CD14-positive monocyte (primary cell): ENCODE data around the gene DALRD3. TPM values are rescaled to one million over a fixed set of nuclear protein-coding genes. Genes with fewer than 3 reads are reported as not detected.

Experiments used
- DNase-seq, 3 donors: peaks; one replicate each; pipeline ENCODE4 v3.0.0-alpha.2; 2011 to 2022
- H2AFZ ChIP-seq: 2 replicates; pipeline ENCODE4 v1.6.0; 2012; ENCODE audit warnings: mild to moderate bottlenecking, low read depth, low read length, inconsistent platforms; ENCODE audit not compliant: insufficient read depth, poor library complexity, severe bottlenecking
- H3K27ac ChIP-seq, 2 donors: 1 replicate in 1 of 2; 2 replicates in 1 of 2; pipeline ENCODE4 v1.5.1; 2012 to 2013; ENCODE audit warnings: low read length in 2 of 2, control low read depth in 1 of 2, inconsistent platforms in 1 of 2, low read depth in 1 of 2, mild to moderate bottlenecking in 1 of 2
- H3K27me3 ChIP-seq, 2 donors: one replicate each; pipeline versions ENCODE4 v1.6.0 to v1.6.1; 2011 to 2013; ENCODE audit warnings: low read length in 2 of 2; ENCODE audit not compliant: control insufficient read depth in 2 of 2, insufficient read depth in 2 of 2
- H3K36me3 ChIP-seq, 2 donors: replicated peaks in 1 of 2; 1 replicate in 1 of 2; 2 replicates in 1 of 2; pipeline versions ENCODE4 v1.5.1 to v1.6.1; 2012 to 2013; ENCODE audit warnings: low read length in 2 of 2, control low read depth in 1 of 2, inconsistent platforms in 1 of 2, mild to moderate bottlenecking in 1 of 2; ENCODE audit not compliant: insufficient read depth in 2 of 2, control insufficient read depth in 1 of 2
- H3K4me1 ChIP-seq, 2 donors: 1 replicate in 1 of 2; 2 replicates in 1 of 2; pipeline versions ENCODE4 v1.5.1 to v1.6.1; 2012 to 2013; ENCODE audit warnings: low read length in 2 of 2, control low read depth in 1 of 2, inconsistent platforms in 1 of 2, mild to moderate bottlenecking in 1 of 2, moderate library complexity in 1 of 2; ENCODE audit not compliant: insufficient read depth in 2 of 2, control insufficient read depth in 1 of 2
- H3K4me2 ChIP-seq: replicated peaks from 2 replicates; pipeline ENCODE3; 2012; ENCODE audit warnings: low read length, moderate library complexity, mild to moderate bottlenecking; ENCODE audit not compliant: poor library complexity, severe bottlenecking; ENCODE audit errors: extremely low read depth
- H3K4me3 ChIP-seq, 3 experiments: fragments of 200-600 bp in 1 of 3; sonication (generic) in 1 of 3; replicated peaks in 1 of 3; 1 replicate in 2 of 3; 2 replicates in 1 of 3; pipeline ENCODE4 v1.5.1; 2011 to 2013; ENCODE audit warnings: low read length in 3 of 3, mild to moderate bottlenecking in 3 of 3, control low read depth in 2 of 3, low read depth in 2 of 3, inconsistent platforms in 1 of 3, moderate library complexity in 1 of 3
- H3K79me2 ChIP-seq: 2 replicates; pipeline ENCODE4 v1.6.0; 2012; ENCODE audit warnings: mild to moderate bottlenecking, control low read depth, inconsistent platforms, low read length, moderate library complexity; ENCODE audit not compliant: insufficient read depth
- H3K9ac ChIP-seq: 2 replicates; pipeline ENCODE4 v1.6.0; 2017; ENCODE audit warnings: low read length, mild to moderate bottlenecking; ENCODE audit not compliant: insufficient read depth, poor library complexity, severe bottlenecking
- H3K9me3 ChIP-seq, 2 donors: replicated peaks in 1 of 2; 1 replicate in 1 of 2; 2 replicates in 1 of 2; pipeline versions ENCODE4 v1.5.1 to v1.6.1; 2012 to 2013; ENCODE audit warnings: low read length in 2 of 2, control low read depth in 1 of 2; ENCODE audit not compliant: control insufficient read depth in 1 of 2, insufficient read depth in 1 of 2
- H4K20me1 ChIP-seq: 2 replicates; pipeline ENCODE4 v1.6.0; 2012; ENCODE audit warnings: mild to moderate bottlenecking, low read length, control low read depth, moderate library complexity; ENCODE audit not compliant: insufficient read depth
- H3K27ac Mint-ChIP-seq, 7 donors: one replicate each; pipeline ENCODE4 v1.8.0; 2020; ENCODE audit warnings: mild to moderate bottlenecking in 7 of 7, mixed read lengths in 7 of 7, moderate library complexity in 6 of 7, inconsistent platforms in 2 of 7
- H3K27me3 Mint-ChIP-seq, 3 donors: one replicate each; pipeline ENCODE4 v1.8.0; 2021 to 2022; ENCODE audit warnings: low read depth in 3 of 3, mild to moderate bottlenecking in 3 of 3, mixed read lengths in 3 of 3, moderate library complexity in 3 of 3, inconsistent platforms in 1 of 3
- H3K36me3 Mint-ChIP-seq, 2 donors: one replicate each; pipeline ENCODE4 v1.8.0; 2020; ENCODE audit warnings: mixed read lengths in 2 of 2, inconsistent platforms in 1 of 2, mild to moderate bottlenecking in 1 of 2
- H3K4me1 Mint-ChIP-seq: one replicate; pipeline ENCODE4 v1.8.0; 2020; ENCODE audit warnings: mild to moderate bottlenecking, mixed read lengths
- H3K4me3 Mint-ChIP-seq, 2 donors: one replicate each; pipeline ENCODE4 v1.8.0; 2020; ENCODE audit warnings: mild to moderate bottlenecking in 2 of 2, mixed read lengths in 2 of 2, moderate library complexity in 1 of 2
- H3K9me3 Mint-ChIP-seq, 7 donors: one replicate each; pipeline ENCODE4 v1.8.0; 2020 to 2022; ENCODE audit warnings: mixed read lengths in 7 of 7, mild to moderate bottlenecking in 6 of 7, moderate library complexity in 6 of 7, inconsistent platforms in 2 of 7
- CTCF ChIP-seq: fragments of 200-600 bp; IDR thresholded peaks from one replicate; pipeline ENCODE4 v1.8.0; 2022; ENCODE audit warnings: antibody characterized with exemption, mild to moderate bottlenecking
- WGBS: methylation state at CpG from one replicate; pipeline ENCODE4 v1.1.5; 2013; ENCODE audit warnings: missing lambda C conversion rate; ENCODE audit not compliant: insufficient coverage; 5-methylcytosine and 5-hydroxymethylcytosine counted together
- intact Hi-C, 2 donors: fragments of 100-400 bp; cut with micrococcal nuclease; formaldehyde crosslinking; loops; one replicate each; pipeline versions ENCODE4 v1.15.0 to v1.15.1; 2023
- polyA plus RNA-seq, 3 donors: library from polyadenylated mRNA; depleted of rRNA in 1 of 3; unstranded in 2 of 3; stranded (reverse) in 1 of 3; fragments of 300-500 nt in 2 of 3; fragments of >200 nt in 1 of 3; fragmentation: Illumina TruSeq in 2 of 3; gene quantifications; 1 replicate in 2 of 3; 2 replicates in 1 of 3; pipeline ENCODE4 v1.2.3, GENCODE V29; 2012 to 2021

The DALRD3 gene
- polyA plus RNA-seq, 3 donors = 15.0 to 42.1 (median 20.0) TPM

DNA sequence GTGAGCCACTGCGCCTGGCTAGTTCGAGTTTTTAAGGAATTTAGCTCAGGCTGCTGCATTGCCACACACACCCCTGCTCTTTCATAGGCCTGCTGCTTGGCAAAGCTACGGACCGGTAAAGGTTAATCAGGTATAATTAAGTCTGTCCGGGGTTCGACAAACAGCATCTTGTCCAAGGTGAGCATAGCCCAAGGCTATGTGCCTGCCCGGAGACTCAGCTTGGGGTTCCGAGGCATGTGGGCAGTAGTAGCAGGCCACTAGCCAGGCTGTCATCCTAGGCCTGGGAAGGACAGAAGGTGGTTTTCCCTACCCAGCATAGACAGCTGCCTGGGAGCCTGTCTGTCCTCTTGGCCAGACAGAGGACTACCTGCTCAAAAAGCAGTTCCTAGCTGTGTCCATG is 21.7 kb downstream of the DALRD3 start:
- 98% methylated on average over 8 of the region's 8 CpGs for WGBS
- Mint-ChIP-seq H3K4me3 (no peak overlapping the region), H3K27me3 (peaks cover 0 to 1% (median 0%) of the 10 kb centered on the region in 3 donors), H3K4me1 (peaks cover 7% of the 10 kb centered on the region), H3K36me3 (peaks cover 14 to 38% of the 10 kb centered on the region in 2 donors), H3K9me3 (no peaks in the 10 kb centered on the region), H3K27ac (no peak overlapping the region)
- peaks cover 1 to 2% of the 10 kb centered on the region in 2 donors for H3K4me1 ChIP-seq
- H3K4me3 ChIP-seq = no peak overlapping the region
- peaks cover 6 to 26% of the 10 kb centered on the region in 2 donors for H3K36me3 ChIP-seq
- no peak overlapping the region for H2AFZ ChIP-seq
- H3K27ac ChIP-seq = no peak overlapping the region
- peaks cover 8% of the 10 kb centered on the region for H3K79me2 ChIP-seq
- H3K27me3 ChIP-seq = no peaks in the 10 kb centered on the region
- H3K4me2 ChIP-seq = no peak overlapping the region
- H3K9ac ChIP-seq = no peak overlapping the region
- no peaks in the 10 kb centered on the region for H4K20me1 ChIP-seq
- DNase-seq = no peak
- intact Hi-C loops = loop anchor here in 1 of 2 donors (10.0 kb wide), 1 partner anchor 158 kb away; no protein-coding TSS in a partner anchor
- no peaks in the 10 kb centered on the region for H3K9me3 ChIP-seq
- TF ChIP-seq CTCF = no peak

DNA sequence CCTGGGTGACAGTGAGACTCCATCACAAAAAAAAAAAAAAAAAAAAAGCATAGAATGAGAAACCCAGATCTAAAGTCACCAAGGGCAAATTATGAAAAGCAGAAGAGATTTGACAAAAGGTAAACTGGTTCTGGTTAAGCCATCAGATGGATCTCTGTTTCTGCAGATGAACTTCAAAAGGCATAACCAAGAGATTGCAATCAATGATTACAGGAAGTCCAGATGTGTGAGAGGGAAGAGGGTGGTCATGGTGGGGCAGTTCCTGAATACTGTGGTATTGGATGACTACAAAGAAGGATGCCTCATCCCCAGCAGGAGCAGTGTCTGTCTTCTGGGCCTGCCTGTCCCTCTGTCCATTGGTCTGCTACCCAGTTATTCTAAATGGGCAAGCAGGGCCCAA is 24.5 kb downstream of the DALRD3 start:
- peak overlapping the region in 1 of 7 donors; percentile 23 for H3K27ac Mint-ChIP-seq
- H3K9me3 Mint-ChIP-seq = no peaks in the 10 kb centered on the region
- H3K4me1 Mint-ChIP-seq = peaks cover 25% of the 10 kb centered on the region
- H3K27me3 Mint-ChIP-seq = no peaks in the 10 kb centered on the region
- Histone ChIP-seq H3K4me2 (no peak overlapping the region), H3K4me1 (peaks cover 21 to 26% of the 10 kb centered on the region in 2 donors), H3K36me3 (peaks cover 6 to 26% of the 10 kb centered on the region in 2 donors), H4K20me1 (no peaks in the 10 kb centered on the region), H3K27me3 (no peaks in the 10 kb centered on the region), H3K27ac (no peak overlapping the region), H3K9ac (no peak overlapping the region), H3K4me3 (no peak overlapping the region), H3K79me2 (peaks cover 23% of the 10 kb centered on the region), H2AFZ (no peak overlapping the region), H3K9me3 (no peaks in the 10 kb centered on the region)
- intact Hi-C loops = loop anchor here in 1 of 2 donors (10.0 kb wide), 1 partner anchor 161 kb away; no protein-coding TSS in a partner anchor
- TF ChIP-seq CTCF = no peak
- H3K4me3 Mint-ChIP-seq = no peak overlapping the region
- no peak for DNase-seq
- peaks cover 12 to 32% of the 10 kb centered on the region in 2 donors for H3K36me3 Mint-ChIP-seq
